Effector memory CD8-positive, alpha-beta T cell (primary cell): ENCODE results near the gene PITHD1.
A peak's percentile ranks its signal among the peaks of the same experiment; 100 is the strongest.
"Not testable (repeated sequence)": the region's sequence is repeated elsewhere in the genome, so short reads cannot be mapped to it uniquely, and the experiment has no call there.

Experiments used
- ATAC-seq: fragments of 150-1000 bp; cut with Tn5 transposase; replicated peaks from 2 replicates; pipeline ENCODE4 v1.10.0; 2021; ENCODE audit warnings: mild to moderate bottlenecking, moderate library complexity
- DNase-seq, 3 experiments: peaks; one replicate each; pipeline ENCODE4 v3.0.0; 2021
- H3K27ac Mint-ChIP-seq, 2 donors: one replicate each; pipeline ENCODE4 v1.8.0; 2022; ENCODE audit warnings: mild to moderate bottlenecking in 2 of 2, mixed read lengths in 2 of 2, moderate library complexity in 2 of 2
- H3K27me3 Mint-ChIP-seq, 2 donors: one replicate each; pipeline ENCODE4 v1.8.0; 2022; ENCODE audit warnings: mixed read lengths in 2 of 2
- H3K36me3 Mint-ChIP-seq: one replicate; pipeline ENCODE4 v1.8.0; 2022; ENCODE audit warnings: mild to moderate bottlenecking, moderate library complexity, mixed read lengths; ENCODE audit not compliant: insufficient read depth
- H3K4me1 Mint-ChIP-seq, 2 donors: one replicate each; pipeline ENCODE4 v1.8.0; 2022; ENCODE audit warnings: low read depth in 2 of 2, mixed read lengths in 2 of 2
- H3K4me3 Mint-ChIP-seq, 2 donors: one replicate each; pipeline ENCODE4 v1.8.0; 2022; ENCODE audit warnings: mild to moderate bottlenecking in 2 of 2, mixed read lengths in 2 of 2, moderate library complexity in 2 of 2
- H3K9me3 Mint-ChIP-seq, 2 donors: one replicate each; pipeline ENCODE4 v1.8.0; 2022; ENCODE audit warnings: mixed read lengths in 2 of 2

PITHD1 gene

DNA sequence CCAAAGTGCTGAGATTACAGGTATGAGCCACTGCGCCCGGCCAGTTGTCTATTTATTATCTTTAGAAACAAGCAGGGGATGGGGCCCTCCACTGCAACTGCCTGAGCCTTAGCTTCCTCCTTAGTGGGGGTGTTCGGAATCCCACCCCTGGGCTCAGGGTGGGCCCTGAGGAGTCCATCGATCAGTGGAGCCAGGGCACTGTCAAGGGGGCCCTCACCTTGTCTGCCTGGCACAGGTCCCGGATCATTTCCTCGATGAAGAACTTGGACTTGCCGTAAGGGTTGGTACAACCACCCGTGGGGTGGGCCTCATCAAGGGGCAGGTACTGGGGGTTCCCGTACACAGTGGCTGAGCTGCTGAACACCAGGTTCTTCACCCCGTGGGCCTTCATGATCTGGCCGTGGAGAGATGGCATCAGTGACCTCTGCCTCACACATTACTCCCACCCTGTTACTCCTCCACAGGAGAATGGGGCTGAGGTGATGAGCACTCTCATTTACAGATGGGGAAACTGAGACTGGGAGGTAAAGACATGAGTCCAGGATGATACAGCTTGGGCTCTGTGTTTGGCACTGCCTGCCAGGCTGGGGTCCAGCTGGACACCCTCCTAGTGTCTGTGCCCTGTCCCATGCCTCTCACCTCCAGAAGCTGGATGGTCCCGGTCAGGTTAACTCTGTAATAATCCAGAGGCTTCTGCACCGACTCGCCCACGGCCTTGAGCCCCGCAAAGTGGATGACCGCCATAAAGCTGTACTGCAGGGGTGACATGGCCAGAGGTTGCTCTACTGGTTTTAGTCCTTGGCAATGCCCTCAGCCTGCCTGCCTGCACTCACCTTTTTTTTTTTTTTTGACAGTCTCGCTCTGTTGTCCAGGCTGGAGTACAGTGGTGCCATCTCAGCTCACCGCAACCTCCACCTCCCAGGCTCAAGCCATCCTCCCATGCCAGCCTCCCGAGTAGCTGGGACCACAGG is 19.5 kb downstream of the PITHD1 start:
- Mint-ChIP-seq H3K4me1 (peaks cover 4 to 26% of the 10 kb centered on the region in 2 donors), H3K4me3 (no peak overlapping the region), H3K36me3 (peaks cover 34% of the 10 kb centered on the region), H3K27me3 (no peaks in the 10 kb centered on the region), H3K9me3 (no peaks in the 10 kb centered on the region), H3K27ac (peak overlapping the region in 1 of 2 donors; percentile 38)
- no peak for ATAC-seq
- no peak for DNase-seq

DNA sequence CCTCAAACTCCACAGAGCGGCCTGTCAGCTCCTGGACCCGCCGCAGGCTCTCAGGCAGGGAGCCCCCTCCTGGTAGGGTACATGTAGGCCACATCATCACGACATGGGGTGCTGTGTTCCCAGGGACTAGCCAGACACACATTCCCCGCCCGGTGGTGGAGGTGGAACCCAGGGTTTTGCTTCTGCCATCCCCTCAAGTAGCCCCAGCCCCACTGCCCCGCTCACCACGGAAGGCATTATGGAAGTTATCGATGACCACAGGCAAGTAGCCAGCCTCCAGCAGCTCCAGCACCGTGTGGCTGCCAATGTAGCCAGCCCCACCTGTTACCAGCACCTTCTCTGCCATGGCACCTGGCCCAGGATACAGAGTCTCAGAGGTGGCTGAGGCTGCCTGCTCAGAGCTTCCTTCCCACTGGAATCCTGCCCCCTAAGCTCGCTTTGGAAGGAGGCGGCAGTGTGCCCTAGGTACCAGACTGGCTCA is 20.5 kb downstream of the PITHD1 start:
- no peak for DNase-seq
- Mint-ChIP-seq H3K4me3 (peak overlapping the region in 1 of 2 donors; percentile 79), H3K9me3 (no peaks in the 10 kb centered on the region), H3K4me1 (peaks cover 4 to 21% of the 10 kb centered on the region in 2 donors), H3K27ac (peak overlapping the region in 1 of 2 donors; percentile 37), H3K27me3 (no peaks in the 10 kb centered on the region), H3K36me3 (peaks cover 31% of the 10 kb centered on the region)
- ATAC-seq = no peak

DNA sequence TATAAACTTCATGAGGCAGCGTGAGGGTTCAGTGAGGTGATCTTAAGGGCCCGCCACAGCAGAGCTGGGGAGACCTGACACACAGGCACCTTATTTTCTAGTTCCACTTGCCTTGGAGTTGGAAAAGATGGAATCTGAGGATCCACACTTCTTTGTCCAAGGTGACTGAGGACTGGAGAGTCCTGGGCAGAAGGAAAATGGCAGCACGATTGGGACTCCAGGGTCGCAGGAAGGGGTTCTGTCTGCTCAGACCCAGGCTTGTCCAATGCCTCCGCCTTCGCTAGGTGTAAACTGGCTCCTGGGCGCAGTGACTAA is 21.0 kb downstream of the PITHD1 start:
- Mint-ChIP-seq H3K4me1 (peaks cover 4 to 23% of the 10 kb centered on the region in 2 donors), H3K36me3 (peaks cover 28% of the 10 kb centered on the region), H3K4me3 (peak overlapping the region; percentile 79 to 84), H3K9me3 (no peaks in the 10 kb centered on the region), H3K27me3 (no peaks in the 10 kb centered on the region), H3K27ac (peak overlapping the region in 1 of 2 donors; percentile 37)
- DNase-seq (no peak), ATAC-seq (no peak)

DNA sequence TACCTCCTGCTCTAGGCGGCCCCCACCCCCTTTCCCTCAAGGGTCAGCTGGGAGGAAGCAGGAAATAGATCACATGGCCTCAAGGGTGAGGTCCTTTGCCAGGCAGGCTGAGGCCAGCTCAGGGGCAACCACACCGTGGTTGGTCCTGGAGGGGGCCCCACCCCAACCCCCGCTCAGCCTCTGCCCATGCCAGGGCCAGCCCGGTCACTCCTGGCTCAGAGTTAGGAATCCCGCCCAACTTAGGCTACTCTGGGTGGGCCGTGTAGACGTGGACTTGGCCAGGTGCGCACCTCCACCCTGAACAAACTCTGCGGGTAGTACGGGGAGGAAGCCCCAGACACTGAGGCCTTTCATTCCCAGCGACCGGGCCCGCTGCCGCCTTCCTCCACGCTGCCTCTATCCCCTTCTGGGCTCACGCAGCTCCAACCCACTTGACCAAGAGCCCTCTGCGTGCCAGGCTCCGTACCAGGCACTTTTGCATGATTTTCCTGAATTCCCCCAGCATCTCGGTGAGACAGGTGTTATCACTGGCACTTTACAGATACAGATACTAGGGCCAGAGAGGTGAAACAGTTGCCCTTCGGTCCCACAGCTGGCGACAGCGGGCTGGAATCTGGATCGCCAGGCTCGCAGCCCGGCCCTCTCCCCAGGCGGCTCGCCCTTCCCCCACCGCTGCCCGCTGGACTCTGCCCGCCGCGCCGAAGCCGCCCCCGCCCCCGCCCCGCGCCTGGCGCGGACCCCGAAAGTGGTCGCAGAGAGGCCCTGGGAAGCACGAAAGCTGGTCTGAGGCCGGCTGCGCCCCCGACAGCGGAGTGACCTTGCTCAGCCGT is 21.6 kb downstream of the PITHD1 start:
- peaks cover 4 to 24% of the 10 kb centered on the region in 2 donors for H3K4me1 Mint-ChIP-seq
- H3K9me3 Mint-ChIP-seq = no peaks in the 10 kb centered on the region
- ATAC-seq (no peak), DNase-seq (no peak)
- no peaks in the 10 kb centered on the region for H3K27me3 Mint-ChIP-seq
- H3K36me3 Mint-ChIP-seq = peaks cover 26% of the 10 kb centered on the region
- H3K4me3 Mint-ChIP-seq = peak overlapping the region; percentile 79 to 84
- H3K27ac Mint-ChIP-seq = peak overlapping the region; percentile 37 to 89

DNA sequence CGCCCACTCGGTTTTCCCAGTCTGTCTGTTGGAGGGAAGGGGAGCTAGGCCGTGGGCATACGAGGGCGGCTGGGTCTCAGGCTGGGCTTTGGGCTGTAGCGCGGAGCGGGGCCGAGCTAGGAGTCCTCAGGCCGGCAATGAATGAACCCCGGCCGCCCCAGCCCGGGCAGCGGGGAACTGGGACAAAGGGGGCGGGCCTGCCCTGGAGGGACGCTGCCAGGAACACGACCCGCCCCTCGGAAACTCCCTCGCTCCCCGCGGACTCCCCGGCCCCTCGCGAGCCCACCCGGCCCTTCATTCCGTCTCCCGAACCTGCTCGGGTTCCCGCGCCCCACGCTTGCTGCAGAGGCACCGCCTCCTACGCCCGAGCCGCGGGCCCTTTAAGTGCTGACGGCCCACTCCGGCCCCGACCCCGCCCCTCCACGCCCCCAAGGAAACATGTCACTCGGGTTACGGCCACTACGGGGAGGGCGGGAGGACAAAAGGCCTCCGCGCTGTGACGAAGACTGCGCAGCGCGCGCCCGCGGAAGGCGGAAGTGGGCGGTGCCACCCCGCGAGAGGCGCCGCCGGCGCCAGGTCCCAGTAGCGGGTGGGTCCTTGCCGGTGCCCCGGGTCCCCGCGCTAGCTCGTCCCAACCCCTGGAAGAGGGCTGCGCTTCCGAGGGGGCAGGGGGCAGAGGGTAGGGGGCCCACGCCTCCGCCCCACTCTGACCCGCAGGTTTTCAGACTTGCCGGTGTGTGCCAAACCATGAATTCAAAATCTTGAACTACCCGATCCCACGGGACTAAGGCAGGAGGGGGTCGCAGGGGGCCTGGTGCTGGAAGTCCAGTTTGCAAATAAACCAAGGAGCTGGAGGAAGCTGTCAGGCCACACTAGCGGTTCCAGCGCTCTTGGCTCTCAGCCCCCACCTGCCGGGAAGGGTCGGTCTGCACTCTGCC is 22.5 kb downstream of the PITHD1 start, which contains the start of gene GALE:
GALE (minus strand) TSS at position 355 of the 938 bp plus-strand sequence. CDS start 1,747 bp downstream, outside the sequence.
- ATAC-seq (peak; percentile 92), DNase-seq (peak; percentile 93)
- Mint-ChIP-seq H3K9me3 (no peaks in the 10 kb centered on the region), H3K4me1 (peaks cover 4 to 24% of the 10 kb centered on the region in 2 donors), H3K36me3 (peaks cover 20% of the 10 kb centered on the region), H3K27me3 (no peaks in the 10 kb centered on the region), H3K4me3 (peak within 1 kb of the TSS; percentile 79 to 84), H3K27ac (peak within 1 kb of the TSS; percentile 86 to 89)

DNA sequence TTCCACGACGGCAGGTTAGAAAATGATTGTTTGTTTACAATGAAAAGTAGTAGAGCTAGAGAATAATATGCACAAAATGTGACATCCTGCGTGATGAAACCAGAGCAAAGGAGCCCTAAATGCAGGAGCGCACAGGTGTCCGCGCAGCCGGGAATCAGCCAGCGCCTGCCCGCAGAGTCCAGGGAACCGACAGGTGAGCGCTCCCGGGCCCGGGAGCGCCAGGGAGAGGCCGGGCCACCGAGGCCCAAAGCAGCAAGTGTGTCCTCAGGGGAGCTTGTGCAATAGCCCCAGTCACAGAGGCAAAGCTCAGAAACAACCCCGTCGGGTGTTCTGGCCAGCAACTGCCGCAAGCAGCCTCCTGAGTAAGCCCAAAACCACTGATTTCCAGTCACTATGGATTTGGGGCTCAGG is 23.1 kb downstream of the PITHD1 start:
- no peak for DNase-seq
- no peaks in the 10 kb centered on the region for H3K27me3 Mint-ChIP-seq
- H3K4me3 Mint-ChIP-seq = peak overlapping the region; percentile 79 to 84
- peak overlapping the region; percentile 86 to 89 for H3K27ac Mint-ChIP-seq
- H3K9me3 Mint-ChIP-seq = no peaks in the 10 kb centered on the region
- peaks cover 4 to 24% of the 10 kb centered on the region in 2 donors for H3K4me1 Mint-ChIP-seq
- ATAC-seq = no peak
- H3K36me3 Mint-ChIP-seq = peaks cover 17% of the 10 kb centered on the region

DNA sequence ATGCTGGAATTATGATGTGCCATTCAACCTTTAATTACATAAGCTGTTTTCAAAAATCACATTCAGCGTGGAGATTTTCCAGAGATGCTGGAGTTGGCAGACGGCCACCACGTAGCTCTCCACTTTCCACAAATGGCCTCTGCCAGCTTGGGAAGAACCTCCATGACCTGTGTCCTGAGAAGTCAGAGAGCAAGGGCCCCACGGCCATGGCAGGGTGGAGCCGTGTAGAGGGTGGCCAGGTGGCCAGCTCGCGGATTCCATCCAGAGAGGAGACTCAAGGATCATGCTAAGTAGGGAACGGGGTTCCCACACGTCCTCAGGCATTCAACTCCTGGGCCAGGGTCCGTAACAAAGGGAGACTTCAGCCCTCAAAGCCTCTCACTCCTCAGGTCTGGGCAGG is 23.7 kb downstream of the PITHD1 start:
- Mint-ChIP-seq H3K4me3 (peak overlapping the region; percentile 79 to 84), H3K9me3 (no peaks in the 10 kb centered on the region), H3K4me1 (peaks cover 4 to 24% of the 10 kb centered on the region in 2 donors), H3K27me3 (no peaks in the 10 kb centered on the region), H3K36me3 (peaks cover 17% of the 10 kb centered on the region), H3K27ac (peak overlapping the region in 1 of 2 donors; percentile 86)
- ATAC-seq (no peak), DNase-seq (no peak)

DNA sequence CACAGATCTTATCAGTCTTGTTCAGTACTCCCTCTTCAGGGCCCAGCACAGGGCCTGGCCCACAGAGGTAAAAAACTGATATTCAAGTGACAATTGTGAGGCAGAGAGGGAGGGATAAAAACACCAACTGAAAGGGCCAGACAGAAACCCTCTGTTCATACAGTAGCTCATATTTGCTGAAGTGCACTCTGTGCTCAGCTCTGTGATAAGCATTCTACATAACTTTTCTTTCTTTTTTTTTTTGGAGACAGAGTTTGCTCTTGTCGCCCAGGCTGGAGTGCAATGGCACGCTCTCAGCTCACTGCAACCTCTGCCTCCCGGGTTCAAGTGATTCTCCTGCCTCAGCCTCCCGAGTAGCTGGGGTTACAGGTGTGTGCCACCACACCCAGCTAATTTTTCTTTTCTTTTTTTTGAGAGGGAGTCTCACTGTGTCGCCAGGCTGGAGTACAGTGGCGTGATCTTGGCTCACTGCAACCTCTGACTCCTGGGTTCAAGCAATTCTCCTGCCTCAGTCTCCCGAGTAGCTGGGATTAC is 24.7 kb downstream of the PITHD1 start:
- H3K4me1 Mint-ChIP-seq = peaks cover 4 to 24% of the 10 kb centered on the region in 2 donors
- H3K27me3 Mint-ChIP-seq, DNase-seq, H3K9me3 Mint-ChIP-seq, ATAC-seq: not testable (repeated sequence)
- peaks cover 17% of the 10 kb centered on the region for H3K36me3 Mint-ChIP-seq
- peak overlapping the region in 1 of 2 donors; percentile 72 for H3K27ac Mint-ChIP-seq
- H3K4me3 Mint-ChIP-seq = peak overlapping the region in 1 of 2 donors; percentile 6

DNA sequence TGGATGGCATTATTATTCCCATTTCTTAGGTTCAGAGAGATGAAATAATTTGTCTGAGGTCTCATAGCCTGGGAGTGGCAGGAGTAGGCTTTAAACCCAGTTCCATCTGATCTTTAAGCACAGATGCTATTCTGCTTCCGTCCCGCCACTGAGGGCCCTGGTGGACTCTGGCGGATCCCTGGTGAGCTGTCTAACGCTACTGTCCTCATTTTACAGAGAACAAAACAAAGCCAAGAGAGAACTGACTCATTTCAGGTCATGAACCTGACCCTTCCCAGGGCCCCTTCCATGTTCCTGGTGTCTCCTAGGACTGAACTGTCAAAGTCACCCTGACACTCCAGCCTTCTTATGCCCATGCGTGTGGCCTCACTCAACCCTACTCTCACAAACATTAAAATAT is 25.5 kb downstream of the PITHD1 start:
- Mint-ChIP-seq H3K27me3 (no peaks in the 10 kb centered on the region), H3K4me1 (peaks cover 4 to 21% of the 10 kb centered on the region in 2 donors), H3K27ac (peak overlapping the region in 1 of 2 donors; percentile 72), H3K4me3 (no peak overlapping the region), H3K9me3 (no peaks in the 10 kb centered on the region), H3K36me3 (peaks cover 13% of the 10 kb centered on the region)
- ATAC-seq (no peak), DNase-seq (no peak)

DNA sequence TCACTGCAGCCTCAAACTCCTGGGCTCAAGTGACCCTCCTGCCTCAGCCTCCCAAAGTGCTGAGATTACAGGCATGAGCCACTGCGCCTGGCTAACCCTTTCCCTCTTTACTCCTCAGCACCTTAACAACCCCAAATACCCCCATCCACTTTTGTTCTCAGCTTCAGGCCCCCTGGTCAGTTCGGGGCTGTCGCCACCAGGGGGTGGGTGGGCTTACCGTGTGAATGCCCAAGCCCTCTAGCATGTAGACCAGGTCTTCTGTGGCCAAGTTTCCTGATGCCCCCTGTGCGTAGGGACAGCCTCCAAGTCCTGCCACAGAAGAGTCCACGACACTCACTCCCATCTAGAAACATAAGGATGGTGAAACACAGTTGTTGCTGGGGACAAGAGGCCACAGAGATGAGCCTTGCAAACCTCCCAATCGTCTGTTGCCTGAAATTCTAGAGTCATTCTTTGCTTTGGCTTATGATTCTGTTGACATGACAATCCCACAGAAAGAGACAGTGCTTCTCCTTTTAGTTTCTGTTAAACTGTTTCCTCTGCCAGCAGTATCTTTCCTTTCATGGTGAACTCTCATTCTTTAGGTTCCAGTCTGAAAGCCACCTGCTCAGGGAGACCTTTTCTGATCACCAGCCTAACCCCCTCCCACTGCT is 26.1 kb downstream of the PITHD1 start:
- DNase-seq (no peak), ATAC-seq (no peak)
- H3K27me3 Mint-ChIP-seq = no peaks in the 10 kb centered on the region
- peaks cover 11% of the 10 kb centered on the region for H3K36me3 Mint-ChIP-seq
- H3K27ac Mint-ChIP-seq = no peak overlapping the region
- peaks cover 4 to 15% of the 10 kb centered on the region in 2 donors for H3K4me1 Mint-ChIP-seq
- no peak overlapping the region for H3K4me3 Mint-ChIP-seq
- no peaks in the 10 kb centered on the region for H3K9me3 Mint-ChIP-seq

DNA sequence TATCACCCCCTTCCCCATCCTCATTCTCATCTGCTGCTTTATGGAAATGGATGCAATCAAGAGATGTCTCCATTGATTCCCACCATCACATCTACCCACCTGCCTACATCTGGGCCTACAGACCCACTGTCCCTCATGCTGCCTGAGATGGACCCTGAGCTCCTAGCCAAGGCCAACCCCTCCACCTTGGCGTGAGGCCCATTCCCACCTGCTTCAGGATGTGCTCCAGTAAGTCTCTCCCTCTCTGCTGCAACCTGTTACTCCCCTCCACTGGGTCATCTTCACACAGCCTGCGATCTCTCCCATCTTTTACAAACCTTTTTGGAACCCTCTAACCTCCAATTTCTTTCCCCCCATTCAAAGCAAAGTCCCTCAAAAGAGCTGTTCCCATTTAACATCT is 26.8 kb downstream of the PITHD1 start:
- DNase-seq = no peak
- Mint-ChIP-seq H3K27me3 (no peaks in the 10 kb centered on the region), H3K27ac (peak overlapping the region in 1 of 2 donors; percentile 5), H3K4me1 (peaks cover 7 to 14% of the 10 kb centered on the region in 2 donors), H3K36me3 (peaks cover 11% of the 10 kb centered on the region), H3K9me3 (no peaks in the 10 kb centered on the region), H3K4me3 (no peak overlapping the region)
- no peak for ATAC-seq

DNA sequence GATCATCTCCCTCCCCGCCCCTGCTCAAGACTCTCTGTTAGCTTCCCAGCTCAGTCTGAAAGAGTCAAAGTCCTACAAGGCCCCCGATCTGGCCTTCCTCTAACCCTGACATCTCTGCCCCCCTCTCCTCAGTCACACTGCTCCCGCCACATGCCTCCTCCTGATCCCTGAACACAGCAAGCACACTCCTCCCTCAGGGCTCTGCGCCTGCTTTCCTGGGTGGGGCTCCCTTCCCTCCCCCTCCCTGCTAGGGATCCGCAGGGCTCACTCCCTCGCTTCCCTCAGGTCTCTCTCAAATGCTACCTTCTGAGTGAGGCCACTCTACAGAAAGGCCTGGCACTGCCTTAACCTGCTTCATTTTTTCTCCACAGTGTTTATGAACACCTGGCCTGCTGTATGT is 28.1 kb downstream of the PITHD1 start:
- H3K27me3 Mint-ChIP-seq = no peaks in the 10 kb centered on the region

More for the DNA sequence above, 28.1 kb downstream of the PITHD1 start:
- DNase-seq = no peak
- no peak overlapping the region for H3K4me3 Mint-ChIP-seq
- H3K9me3 Mint-ChIP-seq = no peaks in the 10 kb centered on the region
- H3K36me3 Mint-ChIP-seq = peaks cover 7% of the 10 kb centered on the region
- ATAC-seq = no peak
- peaks cover 18% of the 10 kb centered on the region in 2 donors for H3K4me1 Mint-ChIP-seq
- H3K27ac Mint-ChIP-seq = peak overlapping the region in 1 of 2 donors; percentile 6
